ENCODE results near the gene PTPRD.
"Not testable (repeated sequence)": the region's sequence is repeated elsewhere in the genome, so short reads cannot be mapped to it uniquely, and the experiment has no call there.

The PTPRD gene

GRCh38 chr9:8946461-8946860 lies 1666.3 kb downstream of the PTPRD start:
- no peak for DNase-seq

- no peak for DNase-seq
Measured at GRCh38 chr9:8943392-8943791, 1669.4 kb downstream of the PTPRD start.

GRCh38 chr9:8940650-8941049 lies 1672.2 kb downstream of the PTPRD start:
- DNase-seq = no peak

- no peak for DNase-seq
Measured at GRCh38 chr9:8926461-8926860, 1686.3 kb downstream of the PTPRD start.

- no peak for DNase-seq
Measured at GRCh38 chr9:8924562-8924961, 1688.2 kb downstream of the PTPRD start.

GRCh38 chr9:8920478-8921183 lies 1692.2 kb downstream of the PTPRD start:
- not testable (repeated sequence) for DNase-seq

- DNase-seq = no peak
Measured at GRCh38 chr9:8917956-8918739, 1694.7 kb downstream of the PTPRD start.

GRCh38 chr9:8916771-8917170 lies 1696.0 kb downstream of the PTPRD start:
- DNase-seq = no peak

GRCh38 chr9:8907868-8908267 lies 1704.9 kb downstream of the PTPRD start:
- DNase-seq = no peak

- DNase-seq = no peak
Measured at GRCh38 chr9:8905731-8906130, 1707.1 kb downstream of the PTPRD start.

GRCh38 chr9:8904771-8905515 lies 1707.9 kb downstream of the PTPRD start:
- DNase-seq = no peak

- DNase-seq = no peak
Measured at GRCh38 chr9:8903077-8903476, 1709.7 kb downstream of the PTPRD start.

- no peak for DNase-seq
Measured at GRCh38 chr9:8901146-8901545, 1711.7 kb downstream of the PTPRD start.

- DNase-seq = no peak
Measured at GRCh38 chr9:8899511-8899910, 1713.3 kb downstream of the PTPRD start.

GRCh38 chr9:8895861-8896224 lies 1717.0 kb downstream of the PTPRD start:
- DNase-seq = no peak

- no peak for DNase-seq
Measured at GRCh38 chr9:8895106-8895860, 1717.5 kb downstream of the PTPRD start.

GRCh38 chr9:8890695-8891094 lies 1722.1 kb downstream of the PTPRD start:
- no peak for DNase-seq

- DNase-seq = no peak
Measured at GRCh38 chr9:8889100-8889499, 1723.7 kb downstream of the PTPRD start.

GRCh38 chr9:8888591-8888990 lies 1724.2 kb downstream of the PTPRD start:
- DNase-seq = no peak

GRCh38 chr9:8887369-8887768 lies 1725.4 kb downstream of the PTPRD start:
- no peak for DNase-seq

- DNase-seq = no peak
Measured at GRCh38 chr9:8883321-8883720, 1729.5 kb downstream of the PTPRD start.

GRCh38 chr9:8880060-8880459 lies 1732.7 kb downstream of the PTPRD start:
- DNase-seq = no peak

GRCh38 chr9:8879284-8879683 lies 1733.5 kb downstream of the PTPRD start:
- DNase-seq = no peak
